ENCODE measurements around the gene LPP. TPM values are rescaled to one million over a fixed set of nuclear protein-coding genes. Genes with fewer than 3 reads are reported as not detected.

LPP gene
- total RNA-seq, 6 donors from 2014 or later: 86.0 to 196 (median 160) TPM

DNA sequence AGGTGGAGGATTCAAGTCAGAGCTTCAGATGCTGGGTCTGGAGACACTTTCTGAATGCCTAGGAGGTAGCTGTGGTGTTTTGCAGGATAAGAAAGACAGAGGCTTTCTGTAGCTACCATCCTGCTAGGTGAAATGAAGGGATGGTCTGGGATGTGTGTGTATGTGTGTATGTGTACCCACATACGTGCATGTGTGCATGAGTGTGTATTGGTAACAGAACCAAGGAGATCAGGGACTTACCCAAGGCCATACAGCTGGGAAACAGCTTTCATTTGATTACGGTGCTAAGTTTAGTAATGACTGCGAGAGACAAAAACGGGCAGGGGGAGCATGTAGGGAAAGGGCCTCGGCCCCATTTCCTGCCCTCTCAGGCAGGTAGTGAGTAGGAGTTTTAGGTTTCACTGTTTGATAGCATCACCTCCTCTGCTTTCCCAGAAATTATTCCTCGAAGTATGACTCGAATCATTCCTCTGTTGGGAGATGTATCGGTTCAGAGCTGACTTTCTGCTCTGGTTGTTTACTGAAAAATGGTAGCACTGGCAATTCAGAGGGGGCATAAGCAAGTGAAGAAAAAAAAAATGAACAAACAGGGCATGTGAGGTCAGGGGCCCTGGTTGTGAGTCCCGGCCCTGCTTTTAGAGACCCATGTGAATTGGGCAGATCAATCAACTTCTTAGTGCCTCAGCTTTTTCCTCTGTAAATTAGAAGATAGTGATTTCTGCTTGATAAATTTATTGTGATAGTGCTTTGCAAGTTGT lies 130.7 kb downstream of the LPP start:
- WGBS, 2 donors: 87 to 95% methylated on average over 9 of the region's 9 CpGs
- DNase-seq: no peak
- Histone ChIP-seq H3K36me3 (no peaks in the 10 kb centered on the region), H3K4me1 (peaks cover 19 to 41% (median 23%) of the 10 kb centered on the region in 4 donors), H3K27ac (peak overlapping the region in 2 of 4 donors; percentile 18 to 66), H3K4me3 (no peak overlapping the region), H3K9me3 (no peaks in the 10 kb centered on the region), H3K27me3 (no peaks in the 10 kb centered on the region)
- no peak for TF ChIP-seq EP300 (IDR thresholded peaks at IDR 0.05)
- TF ChIP-seq POLR2A (IDR thresholded peaks at IDR 0.05): no peak
- TF ChIP-seq POLR2AphosphoS5 (IDR thresholded peaks at IDR 0.05): no peak
- TF ChIP-seq, protein P1, sequence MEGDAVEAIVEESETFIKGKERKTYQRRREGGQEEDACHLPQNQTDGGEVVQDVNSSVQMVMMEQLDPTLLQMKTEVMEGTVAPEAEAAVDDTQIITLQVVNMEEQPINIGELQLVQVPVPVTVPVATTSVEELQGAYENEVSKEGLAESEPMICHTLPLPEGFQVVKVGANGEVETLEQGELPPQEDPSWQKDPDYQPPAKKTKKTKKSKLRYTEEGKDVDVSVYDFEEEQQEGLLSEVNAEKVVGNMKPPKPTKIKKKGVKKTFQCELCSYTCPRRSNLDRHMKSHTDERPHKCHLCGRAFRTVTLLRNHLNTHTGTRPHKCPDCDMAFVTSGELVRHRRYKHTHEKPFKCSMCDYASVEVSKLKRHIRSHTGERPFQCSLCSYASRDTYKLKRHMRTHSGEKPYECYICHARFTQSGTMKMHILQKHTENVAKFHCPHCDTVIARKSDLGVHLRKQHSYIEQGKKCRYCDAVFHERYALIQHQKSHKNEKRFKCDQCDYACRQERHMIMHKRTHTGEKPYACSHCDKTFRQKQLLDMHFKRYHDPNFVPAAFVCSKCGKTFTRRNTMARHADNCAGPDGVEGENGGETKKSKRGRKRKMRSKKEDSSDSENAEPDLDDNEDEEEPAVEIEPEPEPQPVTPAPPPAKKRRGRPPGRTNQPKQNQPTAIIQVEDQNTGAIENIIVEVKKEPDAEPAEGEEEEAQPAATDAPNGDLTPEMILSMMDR (IDR thresholded peaks at IDR 0.05): no peak
- no peak for ATAC-seq (ENCODE audit: low FRiP score in 2 of 2)

DNA sequence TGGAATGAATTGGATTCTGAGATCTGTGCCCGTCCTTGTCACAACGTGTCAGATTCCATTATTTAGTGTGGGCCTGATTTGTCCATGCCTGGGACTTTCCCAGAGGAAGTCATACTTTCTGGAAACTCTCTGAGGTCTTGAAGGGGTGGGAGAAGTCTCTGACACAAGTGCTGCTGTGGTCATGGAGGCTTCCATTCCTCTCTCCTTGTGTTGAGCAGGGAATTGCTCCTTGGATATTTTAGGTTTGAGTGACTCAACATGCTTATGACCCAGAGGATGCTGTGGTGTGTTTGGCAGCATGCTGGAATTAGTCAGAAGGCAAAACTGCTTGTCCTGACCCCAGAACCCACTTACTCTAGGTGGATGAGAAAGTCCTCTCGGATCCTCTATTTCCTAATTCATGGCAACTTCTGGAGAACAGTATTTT lies 132.1 kb downstream of the LPP start:
- 40 to 50% methylated on average over 3 of the region's 3 CpGs for WGBS, 2 donors
- ATAC-seq (ENCODE audit: low FRiP score in 2 of 2): peak; percentile 60 to 91
- Histone ChIP-seq H3K36me3 (no peaks in the 10 kb centered on the region), H3K9me3 (no peaks in the 10 kb centered on the region), H3K4me1 (peaks cover 23 to 53% (median 29%) of the 10 kb centered on the region in 4 donors), H3K27me3 (no peaks in the 10 kb centered on the region), H3K4me3 (no peak overlapping the region), H3K27ac (peak overlapping the region in 3 of 4 donors; percentile 50 to 66 (median 58))
- DNase-seq: no peak
- TF ChIP-seq EP300 (IDR thresholded peaks at IDR 0.05): peak in 2 of 4 donors; percentile 42 to 73
- TF ChIP-seq POLR2A (IDR thresholded peaks at IDR 0.05): no peak
- TF ChIP-seq, protein P1 (IDR thresholded peaks at IDR 0.05): peak in 1 of 6 experiments; percentile 9
- peak; percentile 54 to 81 for TF ChIP-seq POLR2AphosphoS5 (IDR thresholded peaks at IDR 0.05)

DNA sequence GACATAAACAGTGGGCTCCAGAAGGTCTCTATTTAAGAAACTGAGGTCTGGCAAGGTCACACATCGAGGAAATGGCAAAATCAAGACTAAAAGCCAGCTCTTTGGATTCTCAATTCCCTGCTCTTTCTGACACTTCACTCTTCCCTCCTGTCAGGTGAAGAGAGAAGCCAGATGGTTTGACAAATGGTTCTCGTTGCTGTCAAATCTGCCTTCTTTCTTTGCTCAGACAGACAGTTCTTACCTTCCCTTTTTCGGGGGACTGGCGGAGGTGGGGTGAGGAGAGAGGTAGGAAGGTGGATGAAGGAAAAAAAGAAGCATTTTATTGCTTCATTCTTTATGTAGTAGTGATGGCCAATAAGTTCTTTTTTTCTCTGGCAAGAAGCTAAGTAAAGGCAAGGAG lies 133.4 kb downstream of the LPP start:
- Histone ChIP-seq H3K9me3 (no peaks in the 10 kb centered on the region), H3K36me3 (no peaks in the 10 kb centered on the region), H3K27ac (peak overlapping the region in 1 of 4 donors; percentile 30), H3K4me1 (peaks cover 23 to 52% (median 31%) of the 10 kb centered on the region in 4 donors), H3K27me3 (no peaks in the 10 kb centered on the region), H3K4me3 (no peak overlapping the region)
- no peak for DNase-seq
- no peak for TF ChIP-seq POLR2AphosphoS5 (IDR thresholded peaks at IDR 0.05)
- no peak for TF ChIP-seq POLR2A (IDR thresholded peaks at IDR 0.05)
- no peak for TF ChIP-seq EP300 (IDR thresholded peaks at IDR 0.05)
- TF ChIP-seq, protein P1 (IDR thresholded peaks at IDR 0.05): no peak
- 89 to 93% methylated on average over 4 of the region's 4 CpGs for WGBS, 2 donors
- no peak for ATAC-seq (ENCODE audit: low FRiP score in 2 of 2)

DNA sequence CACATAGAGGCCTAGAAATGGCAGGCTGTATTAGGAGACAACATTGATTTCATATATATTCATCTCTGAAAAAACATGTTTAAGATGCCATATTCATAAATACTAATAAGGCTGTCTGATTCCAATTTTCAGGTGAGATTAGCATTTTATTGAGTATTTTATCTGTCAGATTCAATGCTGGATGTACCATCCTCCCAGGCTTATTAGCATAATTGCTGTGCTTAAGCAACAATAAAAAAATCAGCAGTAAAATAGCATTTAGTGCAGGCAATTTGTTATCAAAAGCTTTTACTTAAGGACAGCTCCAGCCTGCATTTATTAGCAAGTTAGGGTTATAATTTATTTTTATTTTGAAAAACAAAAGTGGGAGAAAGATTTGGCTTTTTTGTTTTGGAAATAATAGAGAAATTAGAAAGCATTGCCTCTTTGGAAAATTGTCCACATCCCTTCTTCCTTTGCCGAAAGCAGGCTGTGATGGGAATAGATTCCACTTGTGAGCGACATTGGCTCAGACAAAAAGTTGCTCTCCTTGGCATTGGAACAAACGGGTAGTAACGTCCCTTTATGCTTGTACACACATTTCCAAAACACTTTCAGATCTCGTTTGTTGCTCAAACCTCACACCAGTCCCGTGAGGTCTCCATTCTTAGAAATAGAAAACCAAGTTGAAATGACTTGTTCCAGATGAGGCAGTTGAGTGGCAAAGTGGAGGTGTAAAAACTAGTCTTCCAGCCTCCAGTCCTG lies 134.0 kb downstream of the LPP start:
- H3K9me3 ChIP-seq: no peaks in the 10 kb centered on the region

More for the DNA sequence above, 134.0 kb downstream of the LPP start:
- DNase-seq: no peak
- Histone ChIP-seq H3K4me1 (peaks cover 18 to 46% (median 27%) of the 10 kb centered on the region in 4 donors), H3K4me3 (no peak overlapping the region), H3K27ac (peak overlapping the region in 1 of 4 donors; percentile 4), H3K27me3 (no peaks in the 10 kb centered on the region), H3K36me3 (no peaks in the 10 kb centered on the region)
- ATAC-seq (ENCODE audit: low FRiP score in 2 of 2): no peak
- TF ChIP-seq EP300 (IDR thresholded peaks at IDR 0.05) (no peak), POLR2AphosphoS5 (IDR thresholded peaks at IDR 0.05) (no peak), POLR2A (IDR thresholded peaks at IDR 0.05) (no peak)
- TF ChIP-seq, protein P1 (IDR thresholded peaks at IDR 0.05): no peak
- whole genome bisulfite sequencing, 2 donors: 73% methylated on average over 6 of the region's 6 CpGs
